ENCODE measurements around the gene PLOD1. TPM values are rescaled to one million over a fixed set of nuclear protein-coding genes. Genes with fewer than 3 reads are reported as not detected.
"Not testable (repeated sequence)": the region's sequence is repeated elsewhere in the genome, so short reads cannot be mapped to it uniquely, and the experiment has no call there.

The PLOD1 gene
- total RNA-seq, 2 donors from 2014 or later = 70.0 to 91.2 TPM

GRCh38 chr1:11991969-11992676 lies 57.6 kb downstream of the PLOD1 start:
- DNase-seq (ENCODE audit: low spot score) = no peak
- intact Hi-C loops (cut with DNase I) = no loop called here

- intact Hi-C loops (cut with DNase I) = no loop called here
Measured at GRCh38 chr1:11997081-11997850, 62.7 kb downstream of the PLOD1 start.

GRCh38 chr1:11998636-11999035 lies 64.1 kb downstream of the PLOD1 start:
- intact Hi-C loops (cut with DNase I) = no loop called here
- DNase-seq (ENCODE audit: low spot score) = no peak

More at GRCh38 chr1:11997081-11997850, 62.7 kb downstream of the PLOD1 start:
- no peak for DNase-seq (ENCODE audit: low spot score)

- intact Hi-C loops (cut with DNase I) = no loop called here
Measured at GRCh38 chr1:11999236-11999635, 64.7 kb downstream of the PLOD1 start.

DNA sequence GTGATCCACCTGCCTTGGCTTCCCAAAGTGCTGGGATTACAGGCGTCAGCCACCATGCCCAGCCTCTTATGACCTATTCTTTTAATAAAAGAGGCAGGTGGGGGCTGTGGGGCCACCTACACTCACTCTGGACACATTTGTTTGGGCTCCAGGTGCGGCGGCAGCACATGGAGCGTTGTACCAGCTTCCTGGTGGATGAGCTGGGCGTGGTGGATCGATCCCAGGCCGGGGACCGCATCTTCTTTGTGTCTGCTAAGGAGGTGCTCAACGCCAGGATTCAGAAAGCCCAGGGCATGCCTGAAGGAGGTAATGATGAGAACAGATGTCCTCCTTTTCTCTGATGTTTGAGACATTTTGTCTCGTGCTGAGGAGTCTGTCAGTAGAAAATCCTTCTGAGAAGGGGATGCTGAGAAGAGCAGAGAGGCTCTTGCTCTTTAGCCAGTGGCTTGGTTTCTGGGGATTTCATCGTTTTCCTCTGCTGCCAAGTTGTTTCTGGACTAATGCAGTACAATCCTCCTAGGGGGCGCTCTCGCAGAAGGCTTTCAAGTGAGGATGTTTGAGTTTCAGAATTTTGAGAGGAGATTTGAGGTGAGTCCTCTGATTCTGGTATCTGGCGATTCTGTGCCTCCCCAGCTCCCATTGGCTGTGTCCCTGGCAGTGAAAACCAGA lies 66.9 kb downstream of the PLOD1 start:
- DNase-seq (ENCODE audit: low spot score) = no peak

More at GRCh38 chr1:11999236-11999635, 64.7 kb downstream of the PLOD1 start:
- DNase-seq (ENCODE audit: low spot score) = no peak

DNA sequence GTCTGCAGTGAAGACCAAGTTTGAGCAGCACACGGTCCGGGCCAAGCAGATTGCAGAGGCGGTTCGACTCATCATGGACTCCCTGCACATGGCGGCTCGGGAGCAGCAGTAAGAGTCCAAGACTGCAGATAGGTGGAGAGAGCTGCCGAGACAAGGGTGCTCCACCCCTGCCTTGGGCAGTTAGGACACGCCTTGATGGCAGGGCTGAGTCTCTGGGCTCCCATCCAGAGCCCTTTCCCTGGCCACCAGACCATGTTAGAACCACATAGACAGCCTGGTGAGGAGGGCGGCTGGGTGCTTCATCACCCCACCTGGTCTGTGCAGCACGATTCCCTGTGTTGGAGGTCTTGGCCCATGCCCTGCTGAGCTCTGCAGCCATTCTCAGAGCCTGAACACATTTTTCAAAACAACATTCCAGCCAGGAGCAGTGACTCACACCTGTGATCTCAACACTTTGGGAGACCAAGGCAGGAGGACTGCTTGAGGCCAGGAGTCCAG lies 67.5 kb downstream of the PLOD1 start:
- intact Hi-C loops (cut with DNase I) = no loop called here
- DNase-seq (ENCODE audit: low spot score) = no peak

More for the DNA sequence above, 66.9 kb downstream of the PLOD1 start:
- intact Hi-C loops (cut with DNase I) = no loop called here

DNA sequence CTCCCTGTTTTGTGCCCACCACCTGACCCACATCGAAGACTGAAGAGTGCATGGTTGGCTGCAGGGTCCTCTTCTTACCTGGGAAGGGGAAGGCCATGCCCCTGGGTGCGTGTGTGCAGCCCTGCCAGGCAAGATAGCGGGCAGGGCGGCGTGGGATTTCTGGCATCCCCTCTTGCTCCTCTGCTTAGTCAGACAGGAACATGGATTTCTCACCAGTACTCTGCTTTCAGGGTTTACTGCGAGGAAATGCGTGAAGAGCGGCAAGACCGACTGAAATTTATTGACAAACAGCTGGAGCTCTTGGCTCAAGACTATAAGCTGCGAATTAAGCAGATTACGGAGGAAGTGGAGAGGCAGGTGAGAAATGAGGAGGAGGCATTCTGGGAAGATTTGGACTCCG lies 69.2 kb downstream of the PLOD1 start:
- no peak for DNase-seq (ENCODE audit: low spot score)
- intact Hi-C loops (cut with DNase I) = no loop called here

DNA sequence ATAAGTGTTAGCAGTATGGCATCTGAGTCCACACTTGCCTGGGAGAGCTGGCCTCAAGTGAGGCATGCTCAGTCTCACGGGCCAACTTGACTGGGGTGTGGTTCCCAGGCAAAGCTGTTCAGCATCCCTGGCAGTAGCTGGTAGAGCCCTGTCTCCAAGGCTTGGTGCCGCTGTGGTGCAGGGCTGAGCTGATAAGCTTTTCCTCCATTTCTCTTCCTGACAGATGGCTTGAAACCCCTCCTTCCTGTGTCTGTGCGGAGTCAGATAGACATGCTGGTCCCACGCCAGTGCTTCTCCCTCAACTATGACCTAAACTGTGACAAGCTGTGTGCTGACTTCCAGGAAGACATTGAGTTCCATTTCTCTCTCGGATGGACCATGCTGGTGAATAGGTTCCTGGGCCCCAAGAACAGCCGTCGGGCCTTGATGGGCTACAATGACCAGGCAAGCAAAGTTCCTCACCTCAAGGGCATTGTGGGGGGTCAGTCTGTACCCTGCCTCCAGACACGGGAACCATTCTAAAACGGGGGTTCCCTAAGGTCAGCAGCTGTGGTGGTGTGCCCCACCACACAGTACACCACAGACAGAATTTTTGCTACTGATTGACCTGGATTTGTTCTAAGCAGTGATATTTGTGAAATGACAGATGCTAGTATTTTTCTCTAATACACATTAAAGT lies 71.1 kb downstream of the PLOD1 start:
- no peak for DNase-seq (ENCODE audit: low spot score)
- intact Hi-C loops (cut with DNase I) = no loop called here

DNA sequence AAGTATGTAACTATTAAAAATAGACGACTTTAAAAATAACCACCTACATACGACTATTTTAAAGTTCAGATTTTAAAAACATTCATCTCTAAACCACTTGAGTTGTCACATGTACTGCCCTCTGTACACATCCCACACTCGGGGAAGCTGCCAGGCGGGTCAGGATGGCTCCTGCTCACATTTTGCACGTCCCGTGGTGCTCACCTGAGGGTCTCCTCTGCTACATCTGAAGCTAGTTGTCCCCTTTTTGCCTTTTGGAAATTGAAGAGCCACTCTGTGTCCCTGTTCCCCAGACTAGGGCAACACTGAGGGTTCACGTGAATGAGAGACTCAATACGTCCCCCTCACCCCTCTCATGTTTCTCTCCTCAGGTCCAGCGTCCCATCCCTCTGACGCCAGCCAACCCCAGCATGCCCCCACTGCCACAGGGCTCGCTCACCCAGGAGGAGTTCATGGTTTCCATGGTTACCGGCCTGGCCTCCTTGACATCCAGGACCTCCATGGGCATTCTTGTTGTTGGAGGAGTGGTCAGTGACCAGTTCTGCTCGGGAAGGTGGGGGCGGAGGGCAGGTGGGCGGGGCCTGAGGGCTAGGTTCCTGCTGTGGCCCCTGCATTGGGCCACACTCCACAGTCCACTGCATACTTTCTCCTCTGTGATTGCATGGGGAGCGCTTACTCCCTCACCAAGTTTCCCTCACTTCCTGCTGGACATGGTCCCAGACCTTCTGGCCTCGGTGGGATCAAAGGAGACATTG lies 71.8 kb downstream of the PLOD1 start:
- no peak for DNase-seq (ENCODE audit: low spot score)
- intact Hi-C loops (cut with DNase I) = no loop called here

DNA sequence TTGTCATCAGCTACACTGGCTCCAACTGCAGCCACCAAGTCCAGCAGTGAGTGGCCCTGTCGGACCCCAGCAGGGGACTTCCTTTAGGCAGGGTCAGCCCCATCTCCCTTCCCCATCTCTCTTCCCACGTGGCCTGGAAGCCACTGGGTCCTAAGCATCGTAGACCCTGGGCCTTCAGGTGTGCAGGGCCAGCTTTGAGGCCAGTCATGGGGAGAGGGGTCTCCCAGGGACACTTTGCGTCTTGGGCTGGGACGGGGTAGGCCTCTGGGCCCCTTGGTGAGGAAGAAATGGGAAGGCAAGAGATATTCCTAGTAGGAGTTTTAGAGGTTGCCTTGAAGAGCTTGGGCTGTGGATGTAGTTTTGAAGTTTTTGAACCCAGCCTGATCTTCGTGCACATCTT lies 72.7 kb downstream of the PLOD1 start:
- intact Hi-C loops (cut with DNase I) = no loop called here
- no peak for DNase-seq (ENCODE audit: low spot score)

- intact Hi-C loops (cut with DNase I); DNase-seq (ENCODE audit: low spot score): not testable (repeated sequence)
Measured at GRCh38 chr1:12008355-12008754, 73.8 kb downstream of the PLOD1 start.

DNA sequence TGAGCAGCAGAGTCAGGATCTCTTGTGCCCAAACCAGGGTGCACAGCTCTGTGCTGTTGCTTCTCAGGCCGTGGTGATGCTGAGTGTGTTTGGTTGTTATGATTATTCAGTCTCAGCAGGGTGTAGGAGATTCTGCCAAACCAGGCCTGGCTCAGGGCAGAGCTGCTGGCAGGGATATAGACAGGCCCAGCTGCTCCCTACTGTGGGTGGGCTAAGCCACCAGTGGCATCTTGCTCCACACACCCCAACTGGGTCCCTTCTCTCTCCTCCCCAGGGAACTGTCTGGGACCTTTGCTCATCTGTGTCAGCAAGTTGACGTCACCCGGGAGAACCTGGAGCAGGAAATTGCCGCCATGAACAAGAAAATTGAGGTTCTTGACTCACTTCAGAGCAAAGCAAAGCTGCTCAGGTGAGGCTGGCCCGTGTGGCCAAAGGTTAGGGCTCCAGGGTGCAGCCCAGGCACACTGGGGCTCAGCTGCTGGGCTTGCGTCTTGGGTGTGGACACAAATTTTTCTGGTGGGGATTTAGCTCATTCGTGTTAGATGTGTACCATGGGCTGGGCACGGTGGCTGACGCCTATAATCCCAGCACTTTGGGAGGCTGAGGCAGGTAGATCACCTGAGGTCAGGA lies 74.9 kb downstream of the PLOD1 start:
- intact Hi-C loops (cut with DNase I) = no loop called here
- DNase-seq (ENCODE audit: low spot score) = no peak

- DNase-seq (ENCODE audit: low spot score) = no peak
- intact Hi-C loops (cut with DNase I) = no loop called here
Measured at GRCh38 chr1:12010746-12011570, 76.4 kb downstream of the PLOD1 start.

DNA sequence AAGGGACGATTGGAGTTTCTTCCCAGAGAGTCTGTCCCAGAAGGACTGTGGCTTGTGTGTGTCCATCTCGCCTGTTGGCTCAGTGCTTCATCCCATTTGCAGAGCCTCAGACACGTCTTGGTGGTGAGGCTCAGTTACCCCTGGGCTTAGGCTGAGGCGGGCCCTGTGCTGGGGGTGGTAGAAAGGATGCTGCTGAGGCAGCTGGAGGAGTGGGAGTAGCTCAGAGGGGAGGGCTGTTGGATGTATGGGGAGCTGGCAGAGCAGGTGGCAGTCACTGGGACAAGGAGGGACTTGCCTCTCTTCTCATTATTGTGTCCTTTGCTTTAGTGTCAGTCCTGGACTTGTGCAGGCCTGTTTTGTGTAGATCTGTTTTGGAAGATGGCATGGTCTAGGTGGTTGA lies 77.5 kb downstream of the PLOD1 start:
- intact Hi-C loops (cut with DNase I) = no loop called here
- DNase-seq (ENCODE audit: low spot score) = no peak

DNA sequence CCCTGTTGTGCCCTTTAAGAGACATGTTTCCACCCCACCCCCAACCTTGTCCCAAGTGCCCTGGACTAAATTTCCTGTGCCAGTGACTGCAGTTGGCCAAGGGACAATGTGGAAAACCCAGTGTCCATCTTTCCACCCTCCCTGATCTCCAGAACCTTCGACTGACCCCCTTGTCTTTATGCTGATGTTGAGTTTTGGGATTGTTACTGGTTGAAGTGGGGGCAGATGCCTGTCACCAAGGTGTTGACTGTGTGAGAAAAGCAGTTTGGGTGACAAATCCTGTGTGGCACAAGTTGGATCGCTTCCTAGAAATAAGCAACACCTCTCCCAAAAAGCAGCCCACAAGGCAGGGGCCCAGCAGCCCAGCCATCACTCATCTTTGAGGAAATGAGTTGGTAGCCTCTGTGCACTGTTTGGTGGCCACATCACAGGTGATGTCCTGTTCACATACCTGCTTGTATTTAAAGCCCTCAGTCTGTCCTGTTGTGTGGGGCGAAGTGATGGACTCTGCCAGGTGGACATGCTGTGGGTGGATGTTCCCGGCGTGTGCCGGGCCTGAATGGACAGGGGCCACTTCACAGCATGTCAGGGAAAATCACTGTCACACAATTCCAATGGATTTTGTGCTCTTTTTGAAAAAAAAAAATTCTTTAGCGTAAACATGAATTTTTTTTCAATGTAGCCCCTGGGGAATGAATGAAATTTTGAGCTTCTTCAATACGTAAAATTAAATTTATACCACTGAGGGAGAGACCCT lies 78.2 kb downstream of the PLOD1 start:
- intact Hi-C loops (cut with DNase I) = no loop called here
- DNase-seq (ENCODE audit: low spot score) = no peak

GRCh38 chr1:12014141-12014991 lies 79.8 kb downstream of the PLOD1 start:
- DNase-seq (ENCODE audit: low spot score) = no peak
- intact Hi-C loops (cut with DNase I) = no loop called here
